OCI-LY7 (cell line): ENCODE results near the gene DNASE2.

Experiments
- CTCF ChIP-seq: fragments of 200-600 bp; sonication (generic); conservative IDR thresholded peaks from 2 replicates; pipeline ENCODE4 v1.5.1; 2014; ENCODE audit warnings: mild to moderate bottlenecking, antibody characterized with exemption, low read length, moderate library complexity, mixed read lengths
- EZH2phosphoT487 ChIP-seq: fragments of 200-600 bp; sonication (generic); IDR thresholded peaks from 2 replicates; pipeline ENCODE4 v1.6.1; 2018; ENCODE audit warnings: low read depth, borderline replicate concordance, mild to moderate bottlenecking, mixed run types, antibody characterized with exemption, low read length, moderate library complexity, mixed read lengths

- TF ChIP-seq CTCF, result no peak
- TF ChIP-seq EZH2phosphoT487, result no peak
Observed at GRCh38 chr19:12837225-12837624, 44.0 kb downstream of the DNASE2 start.
